Loucy (cell line): ENCODE results near the gene ELAC1.

ENCODE experiments used
- CTCF ChIP-seq: fragments of 200-600 bp; sonication (generic); conservative IDR thresholded peaks from 2 replicates; pipeline ENCODE4 v1.5.1; 2014; ENCODE audit warnings: mild to moderate bottlenecking, antibody characterized with exemption, low read length
- EZH2phosphoT487 ChIP-seq: fragments of 200-600 bp; IDR thresholded peaks from 2 replicates; pipeline ENCODE4 v1.6.1; 2018; ENCODE audit warnings: antibody characterized with exemption, mild to moderate bottlenecking, moderate library complexity, borderline replicate concordance

DNA sequence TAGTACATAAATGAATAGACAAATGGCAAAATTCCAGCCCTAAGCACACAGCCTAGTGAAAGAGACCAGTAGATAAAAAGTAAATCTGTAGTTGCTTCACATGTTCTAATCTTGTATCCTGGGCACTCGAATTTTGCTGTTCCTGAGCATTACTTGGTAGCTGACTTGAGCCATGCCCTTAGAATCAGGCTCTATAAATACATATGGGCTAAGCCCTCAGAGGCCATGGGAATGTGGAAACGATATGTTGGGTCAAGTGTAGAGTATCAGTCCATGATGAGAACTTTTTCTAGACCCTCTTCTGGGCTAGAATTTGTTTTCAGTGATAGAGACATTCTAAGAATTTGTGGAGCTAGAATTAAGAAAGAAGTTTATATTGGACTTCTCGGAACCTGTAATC, 21.9 kb downstream of the ELAC1 start:
- TF ChIP-seq CTCF (no peak), EZH2phosphoT487 (no peak)
